GM12891 (cell line): ENCODE results near the gene NDUFAF8.

ENCODE experiments used
- POLR2A ChIP-seq: IDR thresholded peaks from 2 replicates; pipeline ENCODE4 v1.6.1; 2011; ENCODE audit warnings: low read depth, low read length, control low read depth
- TAF1 ChIP-seq: IDR thresholded peaks from 2 replicates; pipeline ENCODE4 v1.6.1; 2011; ENCODE audit warnings: low read depth, low read length, control low read depth

DNA sequence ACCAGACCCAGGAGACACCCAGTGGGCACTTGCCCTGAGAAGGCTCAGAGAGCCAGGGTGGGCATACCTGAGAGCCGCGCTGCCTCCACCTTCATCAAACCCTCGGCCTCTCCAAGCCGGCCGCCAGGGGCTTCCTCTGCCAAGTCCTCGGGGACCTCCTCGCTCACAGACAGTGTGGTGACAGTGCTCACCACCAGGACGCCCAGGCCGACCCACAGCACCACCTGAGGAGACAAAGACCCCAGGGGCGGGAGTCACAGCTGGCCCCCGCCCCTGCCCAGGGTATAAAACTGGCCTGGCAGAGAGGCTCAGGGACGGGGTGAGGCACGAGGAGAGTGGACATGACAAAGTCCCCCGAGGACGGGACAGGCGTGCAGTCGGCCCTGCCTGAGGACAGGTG lies 21.1 kb downstream of the NDUFAF8 start:
- TF ChIP-seq TAF1, result no peak
- no peak for TF ChIP-seq POLR2A
